Measurements from ENCODE around the gene GMPPB. TPM values are rescaled to one million over a fixed set of nuclear protein-coding genes. Genes with fewer than 3 reads are reported as not detected.

Gene GMPPB
- total and polyA plus RNA-seq, 9 of the 15 experiments (the other 6 are each of a cell fraction or from before 2014, with no cell fraction given): 0.53 to 17.4 (median 8.1) TPM

- TF ChIP-seq UBTF (IDR thresholded peaks at IDR 0.05; ENCODE audit: borderline replicate concordance in 1 of 2, low read depth in 2 of 2, low read length in 2 of 2) (no peak), ZNF764 (CRISPR knock-in tag; IDR thresholded peaks at IDR 0.05; ENCODE audit: low read depth) (no peak), POLR2H (tag; IDR thresholded peaks at IDR 0.05; ENCODE audit: low read depth) (no peak), CCNT2 (IDR thresholded peaks at IDR 0.05; ENCODE audit: borderline replicate concordance, extremely low read depth, insufficient read length, low read depth, low read length) (no peak)
Measured at GRCh38 chr3:49674497-49674983, 49.2 kb downstream of the GMPPB start (continued).

GRCh38 chr3:49673715-49674496, 49.8 kb downstream of the GMPPB start, which contains the start of gene APEH:
Gene APEH, plus strand, starts transcription at chr3:49674351. Its CDS starts 51 bp downstream, at chr3:49674402.
- DNase-seq (ENCODE audit: extremely low read depth in 1 of 4, low spot score in 3 of 4): peak; percentile 91 to 96 (median 94)
- Histone ChIP-seq H2AFZ (ENCODE audit: low read depth, low read length) (peak within 1 kb of the TSS; percentile 84), H3K4me2 (ENCODE audit: insufficient read depth, low read length) (peak within 1 kb of the TSS; percentile 95), H3K9me1 (ENCODE audit: control insufficient read depth, insufficient read depth, low read length) (peaks cover 2% of the 10 kb centered on the region), H3K79me2 (ENCODE audit: control insufficient read depth, insufficient read depth, low read length) (peaks cover 29% of the 10 kb centered on the region), H3K9me3 (replicated peaks; ENCODE audit: control insufficient read depth, insufficient read depth, low read depth, low read length) (no peaks in the 10 kb centered on the region), H3K36me3 (ENCODE audit: control insufficient read depth, insufficient read depth, low read length) (peaks cover 40% of the 10 kb centered on the region; the same call in 2 of the 3 replicates), H3K27ac (ENCODE audit: extremely low read depth, low read depth, low read length) (peak within 1 kb of the TSS; percentile 94), H3K27me3 (ENCODE audit: control insufficient read depth in 2 of 2, insufficient read depth in 2 of 2, low read length in 2 of 2) (no peaks in the 10 kb centered on the region), H3K4me1 (replicated peaks in 1 of 2; ENCODE audit: control insufficient read depth in 2 of 2, insufficient read depth in 2 of 2, low read length in 2 of 2) (peaks cover 17 to 38% of the 10 kb centered on the region in 2 experiments; a peak in 4 of 5 replicates), H3K9ac (ENCODE audit: insufficient read depth in 1 of 2, low read depth in 2 of 2, low read length in 2 of 2) (peak within 1 kb of the TSS; percentile 95 to 98), H3K4me3 (peak within 1 kb of the TSS; percentile 81), H4K20me1 (replicated peaks; ENCODE audit: control insufficient read depth, insufficient read depth, low read length) (no peaks in the 10 kb centered on the region; the same call in 1 of the 2 replicates)
- no TSS peak for BruUV-seq (replicated peaks)
- 0% methylated on average over 32 of the region's 71 CpGs for WGBS (ENCODE audit: insufficient coverage, low coverage, missing lambda C conversion rate)
- POLR2A ChIA-PET: no interaction called here
- intact Hi-C loops (cut with micrococcal nuclease) (loop anchor here (5.0 kb wide), 1 partner anchor 107 kb away; no protein-coding TSS in a partner anchor), in situ Hi-C loops (cut with MboI) (loop anchor here (5.0 kb wide), 1 partner anchor 132 kb away; no protein-coding TSS in a partner anchor)
- ATAC-seq: peak; percentile 90
- CTCF ChIA-PET (ENCODE audit: low intra/inter-chr PET ratio): no interaction called here
- FAIRE-seq: peak; percentile 91
- TF ChIP-seq MAZ (CRISPR knock-in tag; conservative IDR thresholded peaks at IDR 0.05 in 1 of 2, IDR thresholded peaks at IDR 0.05 in 1 of 2) (peak in 1 of 2 experiments; percentile 81), ZNF41 (CRISPR knock-in tag; conservative IDR thresholded peaks at IDR 0.05) (no peak), TCF3 (CRISPR knock-in tag; IDR thresholded peaks at IDR 0.05) (no peak), SREBF1 (IDR thresholded peaks at IDR 0.05; ENCODE audit: borderline replicate concordance, low read depth, low read length) (no peak), C11orf30 (IDR thresholded peaks at IDR 0.05; ENCODE audit: low read depth) (peak; percentile 66; the same call in 1 of the 2 replicates), TEAD1 (CRISPR knock-in tag; IDR thresholded peaks at IDR 0.05) (peak in 1 of 2 experiments; percentile 36; a peak in 1 of 4 replicates), ZNF217 (CRISPR knock-in tag; IDR thresholded peaks at IDR 0.05) (no peak), BDP1 (IDR thresholded peaks at IDR 0.05; ENCODE audit: insufficient read depth, insufficient read length) (no peak), ZNF764 (CRISPR knock-in tag; IDR thresholded peaks at IDR 0.05; ENCODE audit: low read depth) (no peak), SIN3A (IDR thresholded peaks at IDR 0.05; ENCODE audit: borderline replicate concordance in 2 of 2, control insufficient read depth in 1 of 2, low read depth in 2 of 2, low read length in 2 of 2) (peak in 1 of 2 experiments; percentile 46; a peak in 1 of 4 replicates), CREB1 (IDR thresholded peaks at IDR 0.05) (no peak; the same call in 1 of the 2 replicates), CREB1 (CRISPR knock-in tag; IDR thresholded peaks at IDR 0.05) (peak; percentile 24)

Data from K562 (cell line).